ENCODE data around the gene MYG1. TPM values are rescaled to one million over a fixed set of nuclear protein-coding genes. Genes with fewer than 3 reads are reported as not detected.
A peak's percentile ranks its signal among the peaks of the same experiment; 100 is the strongest.

The MYG1 gene, protein sequence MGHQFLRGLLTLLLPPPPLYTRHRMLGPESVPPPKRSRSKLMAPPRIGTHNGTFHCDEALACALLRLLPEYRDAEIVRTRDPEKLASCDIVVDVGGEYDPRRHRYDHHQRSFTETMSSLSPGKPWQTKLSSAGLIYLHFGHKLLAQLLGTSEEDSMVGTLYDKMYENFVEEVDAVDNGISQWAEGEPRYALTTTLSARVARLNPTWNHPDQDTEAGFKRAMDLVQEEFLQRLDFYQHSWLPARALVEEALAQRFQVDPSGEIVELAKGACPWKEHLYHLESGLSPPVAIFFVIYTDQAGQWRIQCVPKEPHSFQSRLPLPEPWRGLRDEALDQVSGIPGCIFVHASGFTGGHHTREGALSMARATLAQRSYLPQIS
- 10 to 100 TPM; 45.3 to 80.3 (median 57.8) TPM for total RNA-seq
- polyA plus RNA-seq = 10 to 100 TPM; 29.9 to 75.5 TPM
- long read RNA-seq, donor 1, transcript C12orf10-208 (4 exons, 813 nt) = minor isoform, 6 of 265 reads
- long read RNA-seq, donor 1, transcript C12orf10-201 (7 exons, 1,192 nt) = major isoform, 208 of 265 reads
- long read RNA-seq, donor 1, transcript C12orf10-205 (6 exons, 1,369 nt) = minor isoform, 16 of 265 reads
- long read RNA-seq, donor 1, partial matches to known transcripts = 10 of 265 reads
- long read RNA-seq, donor 1, other reads (novel, unspliced or antisense) = 23 of 265 reads
- long read RNA-seq, donor 2, transcript C12orf10-201 (7 exons, 1,192 nt) = major isoform, 33 of 43 reads
- long read RNA-seq, donor 2, partial matches to known transcripts = 6 of 43 reads
- long read RNA-seq, donor 2, other reads (novel, unspliced or antisense) = 0 of 43 reads
- long read RNA-seq, donor 3, transcript C12orf10-201 (7 exons, 1,192 nt) = major isoform, 67 of 78 reads
- long read RNA-seq, donor 3, partial matches to known transcripts = 1 of 78 reads
- long read RNA-seq, donor 3, other reads (novel, unspliced or antisense) = 3 of 78 reads

DNA sequence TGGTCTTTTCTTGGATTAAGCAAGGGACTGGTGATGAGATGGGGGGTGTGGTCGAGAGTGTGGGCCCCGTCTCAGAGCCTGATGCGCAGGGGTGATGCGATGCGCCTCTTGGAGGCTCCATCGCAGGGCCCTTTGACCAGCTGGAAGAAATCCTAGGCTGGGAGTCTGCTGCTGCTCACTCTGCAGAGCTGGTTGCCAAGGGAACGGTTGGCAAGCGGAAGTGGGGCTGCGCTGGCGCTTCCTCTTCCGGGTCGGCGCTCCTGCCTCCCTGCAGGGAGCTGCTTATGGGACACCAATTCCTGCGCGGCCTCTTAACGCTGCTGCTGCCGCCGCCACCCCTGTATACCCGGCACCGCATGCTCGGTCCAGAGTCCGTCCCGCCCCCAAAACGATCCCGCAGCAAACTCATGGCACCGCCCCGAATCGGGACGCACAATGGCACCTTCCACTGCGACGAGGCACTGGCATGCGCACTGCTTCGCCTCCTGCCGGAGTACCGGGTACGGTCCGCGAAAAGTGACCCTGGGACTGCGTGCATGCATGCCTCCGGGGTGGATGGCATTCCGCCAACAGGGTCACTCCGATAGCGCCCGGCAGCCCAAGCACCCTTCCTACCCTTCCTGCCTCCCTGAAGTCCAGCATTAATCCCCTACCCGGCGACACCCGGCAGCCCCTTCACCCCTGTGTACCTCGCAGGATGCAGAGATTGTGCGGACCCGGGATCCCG is at the start of gene MYG1:
TSS of gene MYG1 (plus strand) at position 242 of the 727 bp plus-strand sequence. CDS start at position 285, 43 bp downstream.
- Histone ChIP-seq H3K4me1 (ENCODE audit: insufficient read depth) (peaks cover 6% of the 10 kb centered on the region), H3K27ac (no peak within 1 kb of the TSS), H3K9me3 (no peaks in the 10 kb centered on the region), H3K4me3 (peak within 1 kb of the TSS; percentile 77), H3K36me3 (no peaks in the 10 kb centered on the region), H3K27me3 (no peaks in the 10 kb centered on the region)
- TF ChIP-seq EP300 (IDR thresholded peaks at IDR 0.05) (no peak), POLR2A (IDR thresholded peaks at IDR 0.05) (no peak)
- TF ChIP-seq, protein P1, sequence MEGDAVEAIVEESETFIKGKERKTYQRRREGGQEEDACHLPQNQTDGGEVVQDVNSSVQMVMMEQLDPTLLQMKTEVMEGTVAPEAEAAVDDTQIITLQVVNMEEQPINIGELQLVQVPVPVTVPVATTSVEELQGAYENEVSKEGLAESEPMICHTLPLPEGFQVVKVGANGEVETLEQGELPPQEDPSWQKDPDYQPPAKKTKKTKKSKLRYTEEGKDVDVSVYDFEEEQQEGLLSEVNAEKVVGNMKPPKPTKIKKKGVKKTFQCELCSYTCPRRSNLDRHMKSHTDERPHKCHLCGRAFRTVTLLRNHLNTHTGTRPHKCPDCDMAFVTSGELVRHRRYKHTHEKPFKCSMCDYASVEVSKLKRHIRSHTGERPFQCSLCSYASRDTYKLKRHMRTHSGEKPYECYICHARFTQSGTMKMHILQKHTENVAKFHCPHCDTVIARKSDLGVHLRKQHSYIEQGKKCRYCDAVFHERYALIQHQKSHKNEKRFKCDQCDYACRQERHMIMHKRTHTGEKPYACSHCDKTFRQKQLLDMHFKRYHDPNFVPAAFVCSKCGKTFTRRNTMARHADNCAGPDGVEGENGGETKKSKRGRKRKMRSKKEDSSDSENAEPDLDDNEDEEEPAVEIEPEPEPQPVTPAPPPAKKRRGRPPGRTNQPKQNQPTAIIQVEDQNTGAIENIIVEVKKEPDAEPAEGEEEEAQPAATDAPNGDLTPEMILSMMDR (IDR thresholded peaks at IDR 0.05) = no peak
- intact Hi-C loops (cut with DNase I) = no loop called here
- peak; percentile 83 to 91 (median 86) for DNase-seq
- WGBS, 3 donors = 0 to 2% (median 2%) methylated on average over 49 to 51 of the region's 51 CpGs

DNA sequence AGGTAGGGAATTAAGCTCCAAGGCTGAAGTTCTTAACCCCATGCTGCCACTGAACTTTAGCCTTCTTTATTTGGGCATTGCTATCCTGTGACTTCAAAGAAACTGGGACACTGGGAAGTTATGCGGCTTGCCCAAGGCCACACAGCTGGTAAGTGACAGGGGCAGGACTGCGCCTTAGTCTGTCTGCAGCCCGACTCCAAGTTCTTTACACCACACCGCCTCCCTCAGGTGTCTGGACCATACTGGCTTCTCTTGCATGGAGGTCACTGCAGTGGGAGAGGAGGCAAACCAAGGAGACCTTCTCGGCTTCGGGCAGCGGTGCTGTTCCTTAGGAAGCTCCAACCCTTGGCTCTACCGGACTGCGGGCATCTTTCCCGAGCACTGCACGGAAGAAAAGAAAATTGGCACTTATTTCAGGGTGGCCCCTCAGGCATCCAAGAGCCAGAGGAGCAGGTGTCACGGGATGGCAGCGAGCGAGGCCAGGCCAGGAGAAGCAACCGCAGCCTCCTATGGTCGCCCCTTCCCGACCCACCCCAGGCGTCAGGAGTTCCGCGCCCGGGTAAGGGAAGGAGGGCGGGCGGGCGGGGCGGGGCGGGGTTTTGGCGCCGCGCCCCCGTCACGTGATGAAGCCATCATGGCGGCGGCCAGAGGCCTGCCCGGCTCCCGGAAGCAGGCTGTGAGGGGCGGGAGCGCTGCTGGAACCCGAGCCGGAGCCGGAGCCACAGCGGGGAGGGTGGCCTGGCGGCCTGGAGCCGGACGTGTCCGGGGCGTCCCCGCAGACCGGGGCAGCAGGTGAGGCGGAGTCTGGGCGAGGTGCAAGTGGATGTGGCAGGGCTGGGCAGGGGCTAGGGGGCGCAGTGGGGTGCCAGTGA is 47.8 kb upstream of the MYG1 start:
- Histone ChIP-seq H3K27me3 (no peaks in the 10 kb centered on the region), H3K27ac (peak overlapping the region; percentile 60 to 74), H3K4me3 (peak overlapping the region; percentile 76), H3K4me1 (ENCODE audit: insufficient read depth) (peaks cover 3% of the 10 kb centered on the region), H3K9me3 (no peaks in the 10 kb centered on the region), H3K36me3 (no peaks in the 10 kb centered on the region)
- TF ChIP-seq, protein P1 (IDR thresholded peaks at IDR 0.05) = peak in 2 of 3 donors; percentile 20 to 38
- no peak for TF ChIP-seq EP300 (IDR thresholded peaks at IDR 0.05)
- peak; percentile 24 for TF ChIP-seq POLR2A (IDR thresholded peaks at IDR 0.05)
- 1% methylated on average over 46 to 51 of the region's 51 CpGs for WGBS, 3 donors
- intact Hi-C loops (cut with DNase I) = loop anchor here in 2 of 4 donors (5.0 kb wide), 2 partner anchors 34 to 39 kb away; no protein-coding TSS in a partner anchor
- DNase-seq = peak; percentile 73 to 87 (median 83)

DNA sequence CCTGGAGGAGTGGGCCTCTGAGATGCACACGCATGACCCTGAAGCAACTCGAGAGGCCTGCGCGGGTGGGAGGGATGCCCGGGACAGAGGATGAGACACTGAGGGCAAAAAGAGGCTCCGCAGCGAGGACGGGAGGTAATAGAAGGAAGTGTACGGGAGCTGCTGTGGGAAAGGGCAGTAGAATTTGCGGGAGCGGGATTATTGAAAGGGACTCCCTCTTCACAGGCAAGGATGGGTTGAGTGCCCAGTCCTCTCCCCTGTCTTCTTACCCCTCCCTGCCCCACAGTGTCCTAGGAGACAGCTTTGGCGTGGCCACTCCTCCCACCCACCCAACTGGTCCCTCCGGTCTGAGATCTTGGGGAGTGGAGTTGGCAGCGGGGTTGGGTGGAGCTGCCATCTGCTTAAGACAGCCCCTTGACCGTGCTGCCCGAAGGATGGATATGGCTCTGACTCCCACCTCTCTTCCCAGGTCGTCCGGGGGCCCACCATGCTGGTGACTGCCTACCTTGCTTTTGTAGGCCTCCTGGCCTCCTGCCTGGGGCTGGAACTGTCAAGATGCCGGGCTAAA is 47.1 kb upstream of the MYG1 start:
- Histone ChIP-seq H3K36me3 (no peaks in the 10 kb centered on the region), H3K27me3 (no peaks in the 10 kb centered on the region)
- peak in 2 of 5 donors; percentile 50 to 53 for DNase-seq

More for the DNA sequence above, 47.1 kb upstream of the MYG1 start:
- no peak for TF ChIP-seq POLR2A (IDR thresholded peaks at IDR 0.05)
- no peak for TF ChIP-seq EP300 (IDR thresholded peaks at IDR 0.05)
- TF ChIP-seq, protein P1 (IDR thresholded peaks at IDR 0.05) = no peak
- Histone ChIP-seq H3K27ac (peak overlapping the region; percentile 60 to 74), H3K4me1 (ENCODE audit: insufficient read depth) (peaks cover 3% of the 10 kb centered on the region), H3K4me3 (peak overlapping the region; percentile 76), H3K9me3 (no peaks in the 10 kb centered on the region)
- intact Hi-C loops (cut with DNase I) = loop anchor here in 2 of 4 donors (5.0 kb wide), 2 partner anchors 35 to 40 kb away; no protein-coding TSS in a partner anchor
- WGBS, 3 donors = 4 to 8% (median 6%) methylated on average over 19 of the region's 19 CpGs

All from ovary (tissue), 10 donors.